DOHH2 (cell line): ENCODE measurements around the gene BRMS1L.

Experiments used
- H3F3A ChIP-seq: fragments of 200-600 bp; sonication (generic), shearing (Covaris generic); 2 replicates; pipeline ENCODE4 v1.6.0; 2016; ENCODE audit warnings: antibody characterized with exemption, mild to moderate bottlenecking; ENCODE audit not compliant: control insufficient read depth, insufficient read depth
- H3K27ac ChIP-seq: fragments of 200-600 bp; sonication (generic); 2 replicates; pipeline ENCODE4 v1.5.1; 2014; ENCODE audit warnings: low read depth, mild to moderate bottlenecking, low read length, moderate library complexity
- H3K27me3 ChIP-seq: fragments of 200-600 bp; sonication (generic); 2 replicates; pipeline ENCODE4 v1.6.1; 2014; ENCODE audit warnings: mild to moderate bottlenecking, low read length, mixed read lengths; ENCODE audit not compliant: control insufficient read depth
- H3K36me3 ChIP-seq: fragments of 200-600 bp; sonication (generic); 2 replicates; pipeline ENCODE4 v1.6.1; 2014; ENCODE audit warnings: mild to moderate bottlenecking, low read length, moderate library complexity, mixed read lengths; ENCODE audit not compliant: control insufficient read depth
- H3K4me1 ChIP-seq: fragments of 200-600 bp; sonication (generic); 2 replicates; pipeline ENCODE4 v1.6.1; 2014; ENCODE audit warnings: mild to moderate bottlenecking, low read length, mixed read lengths; ENCODE audit not compliant: control insufficient read depth
- H3K4me2 ChIP-seq: fragments of 200-600 bp; sonication (generic); 2 replicates; pipeline ENCODE4 v1.6.0; 2014; ENCODE audit warnings: mild to moderate bottlenecking, low read length, moderate library complexity
- H3K4me3 ChIP-seq: fragments of 200-600 bp; sonication (generic); 2 replicates; pipeline ENCODE4 v1.5.1; 2014; ENCODE audit warnings: mild to moderate bottlenecking, low read length, mixed read lengths
- H3K79me2 ChIP-seq: fragments of 200-600 bp; sonication (generic); 2 replicates; pipeline ENCODE4 v1.6.1; 2014; ENCODE audit warnings: mild to moderate bottlenecking, low read length, mixed read lengths; ENCODE audit not compliant: control insufficient read depth
- H3K9me2 ChIP-seq: fragments of 200-600 bp; sonication (generic); replicated peaks from 2 replicates; pipeline ENCODE4 v1.6.1; 2014; ENCODE audit warnings: mild to moderate bottlenecking, low read length, mixed read lengths; ENCODE audit not compliant: control insufficient read depth
- H3K9me3 ChIP-seq: fragments of 200-600 bp; sonication (generic); 2 replicates; pipeline ENCODE4 v1.6.1; 2014; ENCODE audit warnings: antibody characterized with exemption, low read length, mixed read lengths; ENCODE audit not compliant: control insufficient read depth, insufficient read depth
- H4K20me1 ChIP-seq: fragments of 200-600 bp; sonication (generic); 2 replicates; pipeline ENCODE4 v1.6.0; 2014; ENCODE audit warnings: low read depth, mild to moderate bottlenecking, antibody characterized with exemption, low read length, moderate library complexity; ENCODE audit not compliant: control insufficient read depth, insufficient read depth
- CTCF ChIP-seq: fragments of 200-600 bp; sonication (generic); IDR thresholded peaks from one replicate; pipeline ENCODE4 v1.5.1; 2014; ENCODE audit warnings: antibody characterized with exemption, mild to moderate bottlenecking, low read depth, low read length; ENCODE audit not compliant: poor library complexity, severe bottlenecking
- EZH2phosphoT487 ChIP-seq: fragments of 200-600 bp; sonication (generic); IDR thresholded peaks from 2 replicates; pipeline ENCODE4 v1.6.1; 2017; ENCODE audit warnings: borderline replicate concordance, mild to moderate bottlenecking, antibody characterized with exemption, low read length, moderate library complexity, mixed read lengths

Gene BRMS1L

GRCh38 chr14:35910191-35910590 lies 84.1 kb downstream of the BRMS1L start:
- TF ChIP-seq EZH2phosphoT487, result no peak
- TF ChIP-seq CTCF, result no peak
- Histone ChIP-seq H3K79me2 (no peaks in the 10 kb centered on the region), H3K27ac (no peak overlapping the region)

DNA sequence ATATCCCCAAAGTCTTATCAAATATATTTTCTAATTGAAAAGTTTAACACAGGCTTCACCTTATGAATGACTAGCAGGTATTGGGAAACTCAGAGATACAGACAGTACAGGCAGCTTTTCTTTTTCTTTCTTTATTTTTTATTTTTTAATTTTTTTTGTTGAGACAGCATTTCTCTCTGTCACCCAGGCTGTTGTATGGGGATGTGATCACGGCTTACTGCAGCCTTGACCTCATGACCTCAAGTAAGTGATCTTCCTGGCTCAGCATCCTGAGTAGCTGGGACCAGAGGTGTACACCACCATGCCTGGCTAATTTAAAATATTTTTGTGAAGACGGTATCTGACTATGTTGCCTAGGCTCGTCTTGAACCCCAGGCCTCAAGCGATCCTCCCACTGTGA lies 85.0 kb downstream of the BRMS1L start:
- Histone ChIP-seq H3K9me2 (no peaks in the 10 kb centered on the region), H3K9me3 (no peaks in the 10 kb centered on the region), H3K27me3 (no peaks in the 10 kb centered on the region), H3K27ac (no peak overlapping the region), H4K20me1 (no peaks in the 10 kb centered on the region), H3K4me2 (no peak overlapping the region), H3K4me1 (no peaks in the 10 kb centered on the region), H3K4me3 (no peak overlapping the region), H3K79me2 (no peaks in the 10 kb centered on the region), H3K36me3 (no peaks in the 10 kb centered on the region), H3F3A (no peaks in the 10 kb centered on the region)
- TF ChIP-seq CTCF (no peak), EZH2phosphoT487 (no peak)

More at GRCh38 chr14:35910191-35910590, 84.1 kb downstream of the BRMS1L start:
- 0 out of 2 replicates have a peak, but pooled peaks cover under 1% of the 10 kb centered on the region for H3K27me3 ChIP-seq
- H3K4me2 ChIP-seq, result no peak overlapping the region
- H3K4me1 ChIP-seq, result no peaks in the 10 kb centered on the region
- H3K36me3 ChIP-seq, result no peaks in the 10 kb centered on the region
- no peak overlapping the region for H3K4me3 ChIP-seq
- no peaks in the 10 kb centered on the region for H3F3A ChIP-seq
- no peaks in the 10 kb centered on the region for H3K9me2 ChIP-seq
- no peaks in the 10 kb centered on the region for H4K20me1 ChIP-seq
- H3K9me3 ChIP-seq, result no peaks in the 10 kb centered on the region

GRCh38 chr14:35915185-35915584 lies 89.0 kb downstream of the BRMS1L start:
- no peak overlapping the region for H3K27ac ChIP-seq
- H3K27me3 ChIP-seq, result no peaks in the 10 kb centered on the region
- no peaks in the 10 kb centered on the region for H3K9me3 ChIP-seq
- no peaks in the 10 kb centered on the region for H3K79me2 ChIP-seq
- H3K4me1 ChIP-seq, result no peaks in the 10 kb centered on the region
- H3K9me2 ChIP-seq, result no peaks in the 10 kb centered on the region
- H3K36me3 ChIP-seq, result no peaks in the 10 kb centered on the region
- H3K4me2 ChIP-seq, result no peak overlapping the region
- no peaks in the 10 kb centered on the region for H4K20me1 ChIP-seq
- no peaks in the 10 kb centered on the region for H3F3A ChIP-seq
- no peak overlapping the region for H3K4me3 ChIP-seq
- no peak for TF ChIP-seq EZH2phosphoT487
- TF ChIP-seq CTCF, result no peak
